Activated CD4-positive, alpha-beta T cell treated with anti-CD3 and anti-CD28 coated beads for 48 hours (primary cell): ENCODE results near the gene BTNL2.

Experiments
- DNase-seq: peaks from one replicate; pipeline ENCODE4 v3.0.0-alpha.2; 2020

BTNL2 gene

DNA sequence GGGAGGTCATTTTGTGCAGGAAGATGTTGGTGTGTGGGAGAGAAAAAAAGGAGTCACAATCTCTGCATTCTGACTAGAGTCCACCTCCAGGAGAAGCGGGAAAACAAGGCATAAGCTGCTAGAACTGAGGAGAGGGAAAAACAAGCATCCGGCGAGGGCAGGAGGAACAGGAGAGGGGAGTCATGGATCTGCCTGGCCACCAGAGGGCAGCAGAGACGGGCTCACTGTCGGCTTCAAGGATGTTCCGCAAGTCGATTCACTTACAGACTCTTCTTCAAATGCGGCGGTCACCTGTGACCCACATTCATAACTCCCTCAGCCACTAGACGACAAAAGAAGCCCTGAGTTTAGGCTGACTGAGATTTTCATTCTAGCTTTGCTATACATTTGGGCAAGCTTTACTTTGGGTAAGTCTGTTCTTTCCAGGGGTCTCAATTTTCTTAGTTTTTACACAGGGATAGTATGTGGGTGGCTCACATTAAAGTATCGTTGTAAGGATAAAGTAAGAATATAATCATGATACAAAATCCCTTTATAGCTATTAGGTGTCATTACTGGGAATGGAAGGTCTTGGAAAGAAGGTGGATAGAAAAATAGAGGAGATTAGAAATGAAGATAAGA, 6.6 kb upstream of the BTNL2 start:
- DNase-seq: peak; percentile 90

DNA sequence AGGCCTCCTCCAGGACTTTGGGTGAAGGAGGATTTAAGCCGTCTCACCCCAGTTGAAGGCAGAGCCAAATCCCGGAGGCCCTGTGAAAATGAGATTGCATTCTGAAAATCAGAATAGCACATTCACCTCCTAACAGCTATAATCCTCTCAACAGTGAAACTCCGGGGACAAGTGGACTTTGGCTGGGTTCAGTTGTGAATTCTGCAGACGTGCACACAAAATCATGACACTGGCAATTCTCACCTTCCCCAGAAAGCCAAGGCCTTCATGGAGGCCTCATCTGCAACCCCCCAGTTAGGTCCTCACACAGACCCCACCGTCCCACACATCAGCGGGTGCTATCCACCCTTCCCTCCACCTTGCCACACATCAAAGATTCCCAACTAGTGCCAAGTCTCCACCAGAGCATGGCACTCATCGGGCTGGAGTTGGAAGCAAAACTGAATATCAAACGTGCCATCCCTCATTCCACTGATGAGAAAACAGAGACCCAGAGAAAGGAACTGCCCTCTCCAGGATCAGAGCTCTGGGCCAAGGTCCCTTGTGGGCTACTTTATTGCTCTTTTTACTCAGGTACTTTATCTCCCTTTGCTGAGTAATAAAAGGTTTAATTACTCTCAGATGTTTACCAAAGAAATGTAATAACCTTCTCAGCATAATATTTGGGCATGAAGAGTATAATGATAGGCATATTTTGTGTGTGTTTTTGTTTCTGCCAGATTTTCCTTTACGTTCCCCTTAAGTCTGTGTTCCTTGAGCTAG, 4.8 kb upstream of the BTNL2 start:
- no peak for DNase-seq

DNA sequence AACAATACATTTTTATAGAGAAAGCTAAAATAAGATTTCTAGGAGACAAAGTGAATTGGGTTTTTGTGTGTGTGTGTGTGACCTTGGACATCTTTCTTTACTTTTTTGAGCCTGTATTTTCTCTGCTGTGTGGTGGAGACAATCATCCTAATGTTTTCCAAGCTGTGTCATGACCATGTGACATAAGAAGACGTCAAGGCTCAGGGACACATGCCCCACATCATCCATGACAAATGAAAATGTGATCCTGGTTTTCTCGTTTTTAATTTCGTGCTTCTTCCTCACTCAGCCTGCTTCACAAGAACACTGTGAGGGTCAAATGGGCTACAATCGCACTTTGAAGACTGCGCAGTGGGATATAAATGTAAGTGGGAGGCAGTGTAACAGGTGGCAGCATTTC, 3.9 kb upstream of the BTNL2 start:
- DNase-seq: no peak

DNA sequence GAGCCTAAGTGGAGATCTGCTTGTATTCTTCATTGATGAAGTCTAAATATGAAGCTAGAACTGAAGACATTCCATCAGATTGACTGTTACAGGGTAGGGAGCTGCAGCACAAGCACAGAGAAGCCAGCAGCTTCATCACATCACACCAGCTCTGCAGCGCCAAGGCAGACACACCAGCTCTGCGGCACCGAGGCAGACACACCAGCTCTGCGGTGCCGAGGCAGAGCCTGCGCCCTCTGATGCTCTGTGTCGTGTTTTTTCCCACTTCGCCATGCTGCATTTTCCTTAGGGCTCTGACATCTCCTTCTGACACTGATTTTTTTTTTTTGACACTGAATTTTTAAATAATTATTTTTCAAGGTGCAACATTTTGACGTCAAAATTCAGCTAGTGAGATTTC, 784 bp downstream of the BTNL2 start:
- DNase-seq: no peak

DNA sequence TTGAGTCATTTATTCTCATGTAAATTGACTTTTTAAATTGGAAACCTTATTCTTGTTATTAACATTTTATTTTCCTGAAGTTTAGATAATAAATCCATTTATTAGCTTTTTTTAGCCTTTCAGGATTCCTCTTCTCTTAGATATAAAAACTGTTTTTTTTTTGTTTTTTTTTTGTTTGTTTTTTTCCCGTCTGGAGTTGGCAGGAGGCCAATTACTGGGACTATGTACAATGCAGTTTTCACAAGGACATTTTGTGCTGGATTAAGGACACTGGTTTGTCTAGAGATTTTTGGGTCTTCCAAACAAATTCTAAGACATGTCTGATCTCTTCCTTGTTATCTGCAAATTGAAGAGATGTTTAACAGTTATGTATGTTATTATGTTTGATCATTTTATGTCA, 1.3 kb downstream of the BTNL2 start:
- DNase-seq: no peak

DNA sequence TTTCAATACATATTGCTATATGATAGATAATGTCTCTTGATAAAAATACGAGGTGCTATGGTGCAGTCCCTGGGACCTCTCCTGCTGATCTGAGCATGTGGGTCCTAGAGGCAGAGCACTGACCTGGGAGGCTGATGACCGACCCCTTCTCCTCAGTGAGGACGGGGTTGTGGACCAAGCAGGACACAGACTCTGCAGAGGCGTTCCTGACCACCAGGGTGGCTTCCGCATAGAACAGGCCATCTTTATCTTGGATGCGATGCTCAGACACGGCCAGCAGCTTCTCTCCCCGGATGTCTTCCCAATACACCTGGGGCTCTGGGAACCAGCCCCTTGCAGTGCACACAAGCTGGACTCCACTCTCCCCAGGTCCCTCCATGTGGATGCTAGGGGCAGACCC, 4.2 kb downstream of the BTNL2 start:
- DNase-seq: no peak

DNA sequence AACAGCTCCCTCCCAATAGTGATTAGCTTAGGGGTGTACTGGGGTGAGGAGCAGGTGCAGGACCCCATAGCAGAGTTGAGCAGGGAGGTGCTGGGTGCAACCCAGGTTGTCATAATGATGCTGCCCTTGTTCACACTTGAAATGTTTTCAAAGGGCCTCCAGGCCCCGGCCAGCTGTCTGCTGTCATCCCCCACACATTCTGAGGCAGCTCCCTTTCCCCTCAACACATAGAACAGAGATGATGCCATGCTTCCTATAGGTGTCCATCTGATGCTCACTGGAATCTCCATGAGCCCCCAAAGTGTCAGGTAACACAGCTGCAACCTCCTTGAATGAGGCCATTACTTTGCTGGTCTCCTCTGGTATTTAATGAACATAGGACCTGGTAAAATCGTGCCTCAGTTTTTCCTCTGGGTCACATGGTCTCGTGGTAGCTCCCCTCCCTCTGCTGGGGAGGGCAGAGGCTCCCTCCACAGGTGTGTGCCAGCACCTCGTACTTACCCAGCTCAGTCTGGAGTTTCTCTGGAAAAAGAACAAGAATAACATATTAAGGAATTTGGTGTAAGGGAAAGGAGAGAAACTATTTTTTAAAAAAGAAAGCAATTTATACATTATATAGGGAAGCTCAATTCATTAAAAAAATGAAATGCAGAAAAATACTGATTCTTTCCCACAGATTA, 5.6 kb downstream of the BTNL2 start:
- no peak for DNase-seq

DNA sequence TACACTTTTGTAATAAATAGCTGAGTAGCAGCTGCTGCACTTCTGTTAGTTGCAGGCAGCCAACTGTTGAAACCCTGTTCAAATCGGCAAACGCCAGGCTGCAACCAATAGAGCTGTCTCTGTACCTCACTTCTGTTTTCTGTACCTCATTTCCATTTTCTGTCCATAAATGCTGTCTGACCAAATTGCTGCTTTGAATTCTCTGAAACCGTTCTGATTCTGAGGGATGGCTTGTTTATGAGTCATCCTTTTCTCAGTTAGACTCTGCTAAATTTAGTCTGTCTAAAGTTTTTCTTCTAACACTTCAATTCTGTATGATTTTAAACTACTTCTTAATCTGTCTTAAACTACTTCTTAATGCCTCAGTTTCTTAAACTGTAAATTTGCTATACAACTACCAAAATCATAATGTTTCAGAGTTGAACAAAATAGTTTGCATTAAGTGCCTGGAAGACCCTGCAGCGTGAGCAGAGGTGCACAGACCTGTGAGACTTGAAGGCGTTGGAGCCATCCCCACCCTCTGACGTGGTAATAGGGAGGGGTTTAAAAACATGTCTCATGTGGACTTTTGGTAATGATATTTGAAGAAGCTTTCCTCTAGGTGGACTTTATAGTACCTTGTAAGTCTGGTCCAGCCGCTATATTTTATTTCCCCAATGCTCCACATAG, 9.6 kb downstream of the BTNL2 start:
- no peak for DNase-seq

DNA sequence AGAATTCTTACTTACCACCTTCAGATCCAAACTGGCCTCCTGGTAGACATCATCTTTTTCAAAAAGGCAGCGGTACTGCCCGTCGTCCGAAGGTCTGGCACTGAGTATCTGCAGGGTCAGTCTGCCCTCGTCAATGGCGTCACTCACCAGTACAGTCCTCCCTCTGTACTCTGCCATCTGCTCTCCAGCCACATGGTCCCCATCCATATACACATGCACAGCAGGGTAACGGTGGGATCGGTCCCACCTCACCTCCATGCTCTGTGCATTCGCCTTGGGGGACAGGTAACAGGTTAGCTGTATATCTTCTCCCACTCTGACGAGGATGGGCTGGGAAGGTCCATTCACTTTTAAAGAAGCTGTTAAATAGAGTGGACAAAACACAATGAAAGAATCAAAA, 11.0 kb downstream of the BTNL2 start:
- DNase-seq: no peak

DNA sequence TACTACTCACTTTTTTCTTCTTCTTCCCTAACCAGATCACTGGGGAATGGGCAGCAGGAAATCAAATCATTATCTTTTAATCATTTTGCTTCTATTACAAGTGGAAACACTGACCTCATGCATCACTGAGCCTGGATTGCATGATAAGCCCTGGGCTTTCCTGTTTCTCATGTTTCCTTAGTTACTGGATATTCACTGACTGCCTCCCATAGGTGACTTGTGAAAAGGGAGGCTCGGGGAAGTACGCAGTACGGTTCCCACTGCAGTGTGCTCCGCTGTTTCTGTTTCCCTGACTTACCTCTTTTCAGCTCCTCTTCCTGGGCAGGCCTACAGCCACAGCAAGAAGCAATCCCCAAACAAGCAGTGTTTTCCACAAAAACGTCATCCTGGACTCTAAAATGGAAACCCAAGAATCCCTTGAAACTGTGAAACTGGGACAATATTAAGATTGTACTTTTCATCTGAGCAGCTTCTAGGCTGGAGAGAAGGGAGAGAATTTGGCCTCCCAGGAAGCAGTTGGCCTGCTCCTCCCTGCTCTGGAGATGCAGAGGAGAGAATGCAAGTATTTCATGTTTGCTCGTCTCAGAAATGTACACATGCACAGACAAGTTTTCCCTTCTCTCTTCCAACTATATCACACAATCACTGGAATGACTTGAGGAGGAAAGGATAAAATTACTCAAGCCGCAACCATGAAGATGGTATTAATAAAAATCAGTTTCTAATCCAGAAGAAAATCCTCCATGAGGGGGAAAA, 13.1 kb downstream of the BTNL2 start:
- no peak for DNase-seq

DNA sequence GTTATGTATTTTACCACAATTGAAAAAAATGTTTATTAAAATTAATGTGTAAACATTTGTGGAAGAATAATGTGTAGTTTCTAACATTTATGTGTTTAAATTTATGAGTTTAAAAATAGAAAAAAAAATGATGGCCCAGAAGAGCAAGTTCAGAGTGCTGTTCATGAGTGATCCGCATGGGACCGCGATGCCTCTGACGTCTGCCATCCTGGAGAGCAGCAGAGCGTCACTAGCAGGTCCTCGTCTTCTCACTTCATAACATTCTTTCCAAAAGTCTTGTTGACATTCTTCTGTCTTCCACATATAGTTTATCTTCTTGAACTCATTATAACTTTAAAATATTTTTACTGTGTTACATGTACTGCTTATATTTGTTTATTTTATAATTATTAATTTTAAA, 15.5 kb downstream of the BTNL2 start:
- no peak for DNase-seq

DNA sequence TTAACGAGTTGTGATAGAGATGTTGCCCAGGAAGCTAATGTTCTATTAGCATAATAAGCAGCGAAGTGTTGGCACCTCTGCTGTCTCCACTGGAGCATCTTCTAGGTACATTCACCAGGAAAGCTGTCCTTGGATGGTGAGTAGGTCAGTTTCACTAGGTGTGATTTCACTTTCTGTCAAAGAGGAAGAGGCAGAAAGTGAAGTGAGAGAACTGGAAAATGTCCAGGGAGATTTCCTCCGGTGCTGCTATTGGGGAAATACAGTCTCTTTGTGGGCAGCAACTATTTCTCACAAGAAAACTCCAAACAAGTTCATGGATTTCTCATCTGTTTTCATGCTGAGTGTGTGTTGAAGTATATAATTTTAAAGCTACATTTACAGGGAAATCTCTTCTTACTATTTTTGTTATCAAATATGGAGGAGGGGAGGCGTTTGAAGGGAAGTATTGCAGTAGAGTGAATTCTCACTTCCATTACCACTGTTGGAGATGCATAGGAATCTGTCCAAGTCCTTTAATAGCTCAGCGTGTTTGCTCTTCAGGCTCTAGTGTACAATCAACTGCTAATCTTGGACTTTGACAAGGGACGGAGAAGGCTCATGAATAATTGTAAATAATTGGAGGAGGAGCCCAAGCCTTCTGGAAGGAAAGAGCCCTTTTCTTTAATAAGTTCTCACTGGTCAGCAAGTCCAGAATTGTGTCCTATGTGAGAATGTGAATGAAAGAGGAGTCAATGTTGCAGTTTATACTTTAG, 19.2 kb downstream of the BTNL2 start:
- no peak for DNase-seq

DNA sequence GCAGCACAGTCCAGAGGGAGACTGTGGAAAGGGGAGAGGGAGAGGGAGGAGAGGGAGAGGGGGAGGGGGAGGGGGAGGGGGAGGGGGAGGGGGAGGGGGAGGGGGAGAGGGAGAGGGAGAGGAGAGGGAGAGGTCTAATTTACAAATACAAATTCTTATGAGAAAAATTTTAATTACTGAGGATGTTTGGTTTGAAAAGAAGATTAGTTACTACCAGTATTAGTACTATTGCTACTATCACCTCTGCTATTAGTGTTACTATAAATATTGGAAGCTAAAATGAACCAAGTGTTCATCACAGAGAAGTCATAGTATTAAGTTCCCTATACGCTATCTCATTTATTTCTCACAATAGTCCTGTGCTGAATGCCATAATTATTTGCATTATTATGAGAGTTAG, 20.9 kb downstream of the BTNL2 start:
- no peak for DNase-seq

DNA sequence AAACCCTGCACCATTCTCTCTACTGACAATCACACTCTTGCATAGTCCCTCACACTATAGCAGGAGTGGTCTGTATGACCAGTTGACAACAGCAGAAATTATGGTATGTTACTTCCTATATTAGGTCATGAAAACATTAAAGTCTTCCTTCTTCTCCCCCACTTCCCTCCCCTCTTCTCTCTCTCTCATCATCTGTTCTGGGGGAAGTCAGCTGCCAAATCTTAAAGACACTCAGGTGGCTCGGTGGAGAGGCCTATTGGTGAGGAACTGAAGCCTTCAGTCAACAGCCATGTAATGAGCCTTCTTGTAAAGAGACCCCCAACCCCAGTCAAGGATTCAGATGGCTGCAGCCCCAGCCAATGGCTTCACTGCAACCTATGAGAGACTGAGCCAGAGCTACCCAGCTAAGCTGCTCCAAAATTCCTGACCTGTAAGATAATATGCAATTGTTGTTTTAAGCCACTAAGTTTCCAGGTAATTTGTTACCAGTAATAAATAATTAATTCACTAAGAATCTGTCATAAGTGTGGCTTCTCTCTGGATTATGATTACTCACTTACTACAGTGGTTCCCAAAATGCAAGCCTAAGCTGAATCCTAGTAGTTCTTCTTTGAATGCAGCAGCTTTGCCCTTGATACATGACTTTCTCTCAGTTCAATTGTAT, 24.1 kb downstream of the BTNL2 start:
- no peak for DNase-seq

DNA sequence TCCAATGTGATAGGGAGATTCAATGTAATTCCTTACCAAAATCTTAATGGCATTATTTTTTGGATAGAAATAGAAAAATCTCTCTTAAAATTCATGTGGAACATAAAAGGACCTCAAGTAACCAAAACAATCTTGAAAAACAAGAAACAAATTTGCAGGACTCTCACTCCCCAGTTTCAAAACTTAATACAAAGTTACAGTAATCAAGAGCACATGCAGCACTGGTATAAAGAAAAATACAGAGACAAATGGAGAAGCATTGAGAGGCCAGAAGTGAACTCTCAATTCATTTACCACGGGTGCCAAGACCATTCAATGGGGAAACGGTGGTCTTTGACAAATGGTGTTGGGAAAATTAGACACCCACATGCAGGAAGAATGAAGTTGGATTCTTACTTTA, 27.4 kb downstream of the BTNL2 start:
- no peak for DNase-seq

DNA sequence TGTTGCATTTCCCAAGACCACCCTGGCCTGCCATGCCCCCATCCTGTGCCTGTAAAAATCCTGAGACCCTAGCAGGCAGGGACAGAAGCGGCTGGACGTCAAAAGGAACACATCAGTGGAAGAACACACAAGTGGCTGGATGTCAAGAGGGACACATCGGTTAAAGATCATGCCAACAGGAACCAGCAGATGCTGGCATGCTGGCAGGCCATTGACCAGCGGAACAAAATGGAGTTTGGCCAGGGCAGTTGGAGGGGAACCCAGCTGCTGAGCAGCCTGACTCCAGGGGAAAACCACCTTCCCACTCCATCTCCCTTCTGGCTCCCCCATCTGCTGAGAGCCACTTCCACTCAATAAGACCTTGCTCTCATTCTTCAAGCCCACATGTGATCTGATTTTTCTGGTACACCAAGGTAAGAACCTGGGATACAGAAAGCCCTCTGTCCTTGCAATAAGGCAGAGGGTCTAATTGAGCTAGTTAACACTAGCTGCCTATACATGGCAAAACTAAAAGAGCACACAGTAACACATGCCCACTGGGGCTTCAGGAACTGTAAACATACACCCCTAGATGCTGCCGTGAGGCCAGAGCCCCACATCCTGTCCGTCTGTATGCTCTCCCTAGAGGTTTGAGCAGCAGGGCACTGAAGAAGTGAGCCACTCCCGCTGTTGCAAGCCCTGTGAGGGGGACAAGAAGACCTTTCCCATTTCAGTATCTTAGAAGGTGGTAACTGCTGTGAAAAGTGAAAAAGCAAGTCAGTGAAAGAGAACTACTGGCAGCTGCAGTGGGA, 31.0 kb downstream of the BTNL2 start:
- DNase-seq: no peak

DNA sequence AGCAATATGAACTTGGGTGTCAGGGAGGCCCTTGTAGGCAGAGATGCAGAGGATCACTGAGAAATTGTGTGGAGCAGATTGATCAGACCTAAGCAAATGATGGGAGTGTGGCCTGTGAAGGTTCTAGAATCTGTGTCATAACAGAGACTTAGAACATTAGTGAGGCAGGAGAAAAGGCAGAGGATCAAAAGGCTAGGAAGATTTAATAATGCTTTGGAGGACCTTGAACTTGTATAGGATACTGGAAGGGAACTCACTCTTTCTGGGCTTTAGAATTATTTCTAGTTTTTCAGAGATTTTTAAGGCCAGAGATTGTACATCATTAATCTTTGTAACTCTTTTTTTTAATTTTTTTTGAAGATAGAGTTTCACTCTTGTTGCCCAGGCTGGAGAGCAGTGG, 35.2 kb downstream of the BTNL2 start, which contains the start of gene TSBP1:
Gene TSBP1, minus strand, starts transcription at position 101 of the 400 bp plus-strand sequence. CDS start 197 bp downstream, outside the sequence.
- no peak for DNase-seq

DNA sequence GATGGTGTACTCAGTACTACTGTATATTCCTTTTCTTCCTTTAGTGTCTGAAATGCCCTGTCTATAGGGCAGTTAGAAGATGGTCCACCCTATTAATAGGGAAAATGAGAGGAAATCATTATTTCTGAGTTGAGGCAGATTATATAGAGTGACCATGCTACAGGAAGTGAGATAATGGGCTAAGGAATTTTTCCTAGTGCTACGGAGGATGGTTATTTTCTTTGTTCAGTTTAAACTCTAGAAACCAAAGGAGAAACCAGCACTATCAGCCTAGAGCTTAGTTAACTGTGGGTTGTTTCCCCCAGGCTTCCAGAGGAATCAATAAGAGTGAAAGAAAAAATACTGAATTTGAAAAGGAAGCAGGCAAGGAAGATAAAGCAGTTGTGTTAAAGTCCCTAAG, 35.8 kb downstream of the BTNL2 start:
- no peak for DNase-seq

DNA sequence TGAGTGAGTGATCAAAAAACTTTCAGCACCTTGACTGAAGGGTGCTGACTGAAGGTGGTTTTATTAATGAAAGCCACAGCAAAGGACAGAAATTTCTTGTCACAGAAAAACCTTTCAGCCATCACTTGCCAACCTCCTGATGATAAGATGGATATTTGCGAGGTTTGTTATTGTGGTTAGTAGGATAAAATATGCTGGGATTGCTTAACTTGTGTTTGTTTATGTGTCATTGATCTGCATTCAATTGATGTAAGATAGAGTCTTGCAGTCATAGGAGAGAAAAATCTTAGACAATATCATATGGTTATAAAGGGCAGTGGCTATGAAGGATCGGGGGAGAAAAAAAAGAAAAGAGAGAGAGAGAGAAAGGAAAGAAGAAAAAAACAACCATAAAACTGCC, 36.5 kb downstream of the BTNL2 start:
- no peak for DNase-seq

DNA sequence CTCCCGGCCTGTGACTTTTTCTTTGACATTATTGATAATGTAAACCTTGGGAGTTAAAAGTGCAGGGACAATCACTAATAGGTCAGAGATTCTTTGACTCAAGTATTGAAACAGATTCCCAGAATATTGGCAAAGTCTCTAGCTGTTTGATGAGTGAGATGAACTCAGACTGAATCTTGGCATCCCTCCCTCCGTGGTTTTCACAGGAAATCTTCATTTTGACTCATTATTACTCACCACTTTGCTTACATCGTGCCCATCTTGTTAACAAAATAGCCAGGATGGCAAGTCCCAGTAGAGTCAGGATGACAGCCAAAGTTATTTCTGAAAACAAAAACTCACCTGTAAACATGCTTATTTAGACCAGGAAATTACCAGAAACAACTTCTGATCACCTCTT, 37.3 kb downstream of the BTNL2 start:
- DNase-seq: peak; percentile 27

DNA sequence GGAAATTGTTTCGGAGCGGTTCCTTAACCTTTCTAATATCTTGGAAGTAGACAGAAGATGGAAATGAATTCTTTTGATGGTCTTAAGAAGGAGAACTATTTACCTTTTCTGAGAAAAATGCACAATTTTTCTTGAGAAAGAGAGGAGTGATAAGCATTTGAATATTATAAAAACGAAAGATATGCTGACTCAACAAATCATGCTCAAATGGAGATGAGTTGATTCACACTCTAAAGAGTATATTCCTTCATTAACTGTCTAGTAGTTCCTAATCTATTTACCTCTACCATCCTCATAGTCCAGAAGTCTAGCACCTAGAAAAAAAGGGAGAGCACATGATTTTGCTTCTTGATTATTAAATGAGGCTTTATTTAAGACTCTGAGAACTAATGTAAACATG, 39.3 kb downstream of the BTNL2 start:
- DNase-seq: no peak
